ENCODE data around the gene ATPAF2.
"Not testable (repeated sequence)": the region's sequence is repeated elsewhere in the genome, so short reads cannot be mapped to it uniquely, and the experiment has no call there.

Gene ATPAF2

DNA sequence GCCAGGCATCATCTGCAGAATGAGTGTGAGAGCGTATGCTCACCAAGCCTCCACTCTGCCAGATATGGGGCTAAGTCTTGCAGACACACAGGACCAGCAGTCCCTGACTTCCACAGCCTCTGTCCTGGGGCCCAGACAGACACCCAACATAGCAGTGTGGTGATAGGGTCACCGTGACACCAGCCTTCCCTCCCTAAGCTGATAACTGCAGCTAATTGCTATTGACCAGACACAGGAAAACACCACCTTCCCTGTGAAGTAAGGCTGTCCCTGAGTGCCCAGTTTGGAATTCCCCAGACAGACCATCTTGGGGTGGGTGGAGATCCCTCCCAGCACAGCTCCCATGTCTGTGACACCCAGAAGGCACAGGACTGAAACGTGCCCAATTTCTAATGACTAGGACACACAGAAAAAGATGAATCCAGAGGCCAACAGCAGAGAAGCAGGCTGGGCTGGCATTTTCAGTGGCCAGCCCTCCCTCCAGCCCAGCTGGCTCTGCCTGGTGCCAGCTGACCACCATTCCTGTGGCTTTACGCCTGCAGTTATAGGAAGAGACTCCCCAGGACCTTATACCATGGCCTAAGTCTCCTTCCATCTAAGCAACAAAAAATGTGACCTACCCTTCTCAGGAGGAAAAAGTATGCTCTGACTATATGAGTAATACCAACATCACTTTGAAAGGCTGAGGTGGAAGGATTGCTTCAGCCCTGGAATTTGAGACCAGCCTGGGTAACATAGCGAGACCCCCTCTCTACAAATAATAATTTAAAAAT is 30.3 kb downstream of the ATPAF2 start:
- DNase-seq = no peak

DNA sequence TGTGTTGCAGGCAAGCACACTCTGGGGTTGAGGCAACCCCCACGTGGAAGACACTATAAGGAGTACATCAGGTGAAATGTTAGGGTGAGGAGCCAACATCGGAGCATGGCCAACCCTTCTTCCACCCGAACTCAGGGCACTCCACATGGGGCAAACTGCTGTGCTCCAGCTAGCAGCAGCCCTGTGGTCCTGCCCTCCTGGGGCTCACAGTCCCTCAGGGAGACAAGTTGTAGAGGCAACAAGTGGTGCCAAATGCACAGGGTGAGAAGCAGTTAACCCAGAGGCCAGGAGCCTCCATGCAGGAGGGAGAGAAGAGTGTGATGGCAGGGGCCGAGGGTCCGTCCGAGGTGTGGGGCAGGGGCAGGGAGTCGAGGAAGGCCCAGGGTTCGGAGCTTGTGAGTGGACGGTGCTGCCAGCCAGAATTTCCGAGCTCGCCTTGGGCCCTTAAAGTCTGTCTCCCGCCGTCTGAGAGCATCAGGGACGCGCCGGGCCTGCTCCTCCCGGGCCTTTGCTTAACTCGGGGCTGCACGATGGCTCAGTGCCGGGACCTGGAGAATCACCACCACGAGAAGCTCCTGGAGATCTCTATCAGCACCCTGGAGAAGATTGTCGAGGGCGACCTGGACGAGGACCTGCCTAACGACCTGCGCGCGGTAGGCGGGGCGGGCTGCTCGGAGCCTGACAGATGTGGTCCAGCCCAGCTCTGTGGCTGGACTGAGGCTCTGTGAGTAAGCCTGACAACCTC is 32.3 kb downstream of the ATPAF2 start:
- DNase-seq = no peak

DNA sequence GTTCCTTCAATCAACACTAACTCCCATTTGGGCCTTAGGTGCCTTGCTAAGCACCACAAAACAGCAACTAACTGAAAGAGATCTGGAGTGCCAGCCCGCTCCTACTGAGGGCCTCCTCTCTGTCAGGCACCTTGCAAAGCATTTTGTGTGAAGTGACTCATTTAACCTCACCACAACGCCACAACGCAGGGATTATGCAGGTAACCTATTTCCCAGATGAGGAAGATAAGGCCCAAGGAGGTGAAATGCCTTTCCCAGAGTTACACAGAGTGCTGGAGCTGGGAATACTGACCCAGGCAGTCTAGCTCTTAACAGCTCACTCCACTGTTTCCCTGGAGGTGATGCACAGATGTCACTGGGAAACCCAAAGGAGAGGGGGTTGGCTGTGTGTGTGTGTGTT is 33.5 kb downstream of the ATPAF2 start:
- DNase-seq = peak; percentile 26

DNA sequence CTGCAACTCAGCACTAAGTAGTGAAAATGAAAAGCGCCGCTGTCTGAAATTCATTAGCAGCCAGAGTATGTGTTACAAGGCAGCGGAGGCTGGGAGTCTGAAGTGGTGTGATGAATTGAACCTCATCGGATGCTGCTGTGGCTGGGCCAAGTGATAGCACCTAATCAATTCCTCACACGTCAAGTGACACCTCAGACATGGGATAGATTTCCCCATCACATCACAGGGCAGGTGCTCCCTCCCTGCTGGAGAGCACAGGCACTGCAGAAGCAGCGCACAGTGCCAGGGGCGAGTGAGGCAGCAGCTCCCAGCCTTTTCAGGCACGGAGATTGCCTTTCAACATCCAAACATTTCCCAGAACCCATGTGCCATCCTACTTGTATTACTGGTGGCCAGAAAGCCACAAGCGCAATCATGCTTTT is 34.1 kb downstream of the ATPAF2 start:
- DNase-seq = no peak

DNA sequence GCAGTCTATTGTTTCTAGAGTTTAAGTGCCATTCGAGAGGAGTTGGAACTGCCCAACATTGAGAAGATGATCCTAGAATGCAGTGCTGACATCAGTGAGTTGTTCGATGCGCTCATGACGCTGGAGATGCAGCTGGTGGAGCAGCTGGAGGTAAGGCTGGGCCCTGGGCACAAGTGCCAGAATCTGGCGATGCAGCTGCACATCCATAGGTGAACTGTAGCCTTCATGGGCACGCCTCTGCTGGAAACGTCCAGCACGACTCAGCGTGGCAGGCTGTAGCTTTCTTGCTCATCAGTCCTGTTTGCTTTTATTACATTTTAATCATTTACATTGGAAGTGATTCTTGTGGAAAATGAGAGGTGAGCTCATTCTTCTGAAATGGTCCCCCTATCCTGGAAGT is 34.6 kb downstream of the ATPAF2 start:
- DNase-seq = no peak

DNA sequence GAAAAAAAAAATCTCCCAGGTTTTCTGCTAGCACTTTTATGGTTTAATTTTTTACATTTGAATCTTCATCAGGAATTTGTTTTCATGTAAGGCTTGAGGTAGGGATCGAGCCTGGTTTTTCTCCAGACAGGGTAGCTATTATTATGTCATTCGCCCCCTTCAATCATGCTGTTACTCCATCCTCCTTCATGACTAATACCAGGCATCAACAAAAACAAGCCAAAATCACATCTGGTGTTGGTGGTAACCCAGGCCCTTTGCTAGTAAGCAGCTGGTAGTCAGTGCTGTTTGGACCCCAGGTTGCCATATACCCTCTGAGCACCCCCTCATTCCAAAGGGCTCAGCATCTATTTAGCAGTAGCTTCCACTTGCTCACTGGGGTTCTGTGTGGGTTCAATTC is 36.8 kb downstream of the ATPAF2 start:
- DNase-seq = no peak

DNA sequence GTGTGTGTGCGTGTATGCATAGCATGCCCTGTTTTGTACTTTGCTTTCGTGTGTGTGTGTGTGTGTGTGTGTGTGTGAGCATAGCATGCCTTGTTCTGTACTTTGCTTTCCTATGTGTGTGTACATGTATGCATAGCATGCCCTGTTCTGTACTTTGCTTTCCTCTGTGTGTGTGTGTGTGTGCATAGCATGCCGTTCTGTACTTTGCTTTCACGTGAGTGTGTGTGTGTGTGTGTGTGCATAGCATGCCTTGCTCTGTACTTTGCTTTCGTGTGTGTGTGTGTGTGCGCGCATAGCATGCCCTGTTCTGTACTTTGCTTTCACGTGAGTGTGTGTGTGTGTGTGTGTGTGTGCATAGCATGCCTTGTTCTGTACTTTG is 38.9 kb downstream of the ATPAF2 start:
- DNase-seq = no peak

DNA sequence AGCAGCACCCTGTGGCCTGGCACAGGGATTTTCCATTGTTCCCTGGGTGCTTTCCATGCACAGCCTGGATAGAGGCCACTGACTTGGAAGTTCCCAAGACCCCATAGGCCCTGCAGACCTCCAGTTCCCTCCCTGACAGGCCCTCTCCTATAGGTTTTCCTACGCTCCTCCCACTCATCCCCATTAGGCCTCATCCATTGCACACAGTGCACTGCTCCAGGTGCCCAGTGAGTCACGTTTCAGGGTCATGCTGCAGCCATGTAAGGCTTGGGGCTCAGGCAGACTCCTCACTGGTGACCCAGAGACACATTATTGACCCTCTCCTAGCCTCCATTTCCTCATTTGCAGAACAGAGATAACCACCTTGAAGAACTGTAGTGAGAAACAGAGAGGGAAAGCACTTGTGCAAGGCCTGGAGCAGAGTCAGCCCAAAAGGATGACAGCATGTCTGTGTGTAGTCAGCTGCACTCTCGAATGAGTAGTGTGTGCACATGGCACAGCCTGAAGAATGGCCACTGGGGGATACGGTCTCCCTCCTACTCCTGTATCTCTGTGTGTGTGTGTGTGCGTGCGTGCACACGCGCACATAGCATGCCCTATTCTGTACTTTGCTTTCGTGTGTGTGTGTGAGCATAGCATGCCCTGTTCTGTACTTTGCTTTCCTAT is 39.5 kb downstream of the ATPAF2 start:
- DNase-seq = no peak

DNA sequence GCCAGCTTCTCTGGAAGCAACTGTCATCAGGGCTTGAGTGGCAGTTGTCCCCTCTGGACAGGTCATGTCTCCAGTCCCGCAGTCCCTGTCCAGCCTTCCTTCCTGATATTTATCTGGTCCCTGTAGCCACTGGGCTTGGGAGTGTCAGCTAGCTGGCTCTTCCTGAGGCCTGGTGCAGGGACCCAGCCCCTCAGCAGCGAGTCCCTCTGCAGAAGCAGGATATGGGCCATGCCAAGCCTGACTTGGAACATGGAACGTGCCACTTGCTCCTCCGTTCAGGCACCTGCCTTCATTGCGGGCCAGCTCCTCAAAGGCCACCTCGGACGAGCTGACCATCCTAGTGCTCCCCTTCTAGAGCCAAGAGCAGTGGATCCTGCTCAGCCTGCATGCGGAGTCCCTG is 40.0 kb downstream of the ATPAF2 start:
- no peak for DNase-seq

DNA sequence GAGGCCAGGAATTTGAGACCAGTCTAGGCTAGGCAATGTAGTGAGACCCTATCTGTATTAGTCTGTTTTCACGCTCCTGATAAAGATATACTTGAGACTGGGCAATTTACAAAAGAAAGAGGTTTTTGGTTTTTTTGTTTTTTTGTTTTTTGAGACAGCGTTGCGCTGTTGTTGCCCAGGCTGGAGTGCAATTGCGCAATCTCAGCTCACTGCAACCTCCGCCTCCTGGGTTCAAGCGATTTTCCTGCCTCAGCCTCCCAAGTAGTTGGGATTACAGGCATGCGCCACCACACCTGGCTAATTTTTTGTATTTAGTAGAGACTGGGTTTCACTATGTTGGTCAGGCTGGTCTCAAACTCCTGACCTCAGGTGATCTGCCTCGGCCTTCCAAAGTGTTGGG is 43.1 kb downstream of the ATPAF2 start:
- DNase-seq = not testable (repeated sequence)

DNA sequence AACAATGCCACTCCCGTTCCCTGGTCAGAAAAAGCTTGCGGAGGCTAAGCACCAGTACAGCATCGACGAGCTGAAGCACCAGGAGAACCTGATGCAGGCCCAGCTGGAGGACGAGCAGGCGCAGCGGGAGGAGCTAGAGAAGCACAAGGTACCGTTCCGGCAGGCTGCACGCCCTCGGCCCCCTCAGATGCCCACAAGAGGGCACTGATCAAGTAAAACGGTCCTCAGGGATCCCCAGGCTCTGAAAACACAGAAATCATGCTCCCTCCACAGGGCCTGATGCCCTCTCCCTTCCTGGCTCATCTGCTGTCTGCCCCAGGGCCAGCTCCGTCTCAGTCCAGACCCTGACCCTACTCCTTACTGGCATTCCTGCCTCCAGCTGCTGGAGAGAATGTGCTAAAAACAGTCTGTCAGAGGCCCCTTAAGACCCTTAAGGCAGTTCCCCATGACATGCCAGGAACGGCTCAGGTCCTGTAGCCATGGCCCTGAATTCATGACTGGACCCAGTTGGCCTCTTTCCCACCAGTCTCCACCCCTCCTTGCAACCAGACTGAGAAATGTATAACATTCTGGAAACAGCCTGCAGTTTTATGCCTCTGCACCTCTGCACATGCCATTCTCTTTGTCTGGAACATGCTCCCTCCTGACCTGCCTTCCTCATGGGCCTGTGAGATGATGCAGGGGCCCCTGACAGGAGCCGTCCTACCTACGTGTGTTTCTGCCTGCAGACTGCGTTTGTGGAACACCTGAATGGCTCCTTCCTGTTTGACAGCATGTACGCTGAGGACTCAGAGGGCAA is 44.5 kb downstream of the ATPAF2 start:
- DNase-seq = peak; percentile 25

DNA sequence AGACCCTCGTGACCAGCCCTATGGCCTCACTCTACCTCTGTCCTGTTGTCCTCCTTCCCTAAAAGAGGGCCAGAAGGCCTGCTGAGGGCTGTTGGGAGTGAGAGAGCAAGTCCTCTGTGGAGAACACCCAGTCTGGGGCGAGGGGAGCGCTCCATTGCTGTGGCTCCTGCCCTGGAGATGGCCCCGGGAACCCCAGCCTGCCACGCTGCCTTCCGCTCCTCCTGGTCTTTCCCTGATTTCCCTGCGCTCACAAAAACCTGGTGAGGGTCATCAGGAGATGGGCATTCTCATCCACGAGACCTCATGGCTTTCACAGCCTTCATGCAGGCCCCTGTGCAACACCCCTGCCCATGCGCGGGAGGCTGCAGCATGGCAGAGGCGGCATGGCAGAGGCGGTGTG is 45.1 kb downstream of the ATPAF2 start:
- no peak for DNase-seq

DNA sequence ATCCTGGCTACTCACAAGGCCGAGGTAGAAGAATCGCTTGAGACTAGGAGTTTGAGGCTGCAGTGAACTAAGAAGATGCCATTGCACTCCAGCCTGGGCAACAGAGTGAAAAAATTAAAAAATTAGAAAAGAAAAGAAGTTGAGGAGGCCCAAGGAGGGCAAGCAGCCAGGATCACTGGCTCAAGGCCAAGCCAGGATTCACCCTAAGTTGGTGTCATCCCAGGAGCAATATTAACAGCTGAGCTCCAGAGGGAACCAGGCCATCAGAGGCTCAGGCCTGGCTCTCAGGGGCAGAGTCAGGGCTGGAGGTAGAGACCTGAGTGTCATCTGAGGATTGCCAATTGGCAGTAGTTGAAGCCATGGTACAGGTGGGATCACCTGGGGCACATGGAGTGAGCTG is 45.6 kb downstream of the ATPAF2 start:
- DNase-seq = no peak

DNA sequence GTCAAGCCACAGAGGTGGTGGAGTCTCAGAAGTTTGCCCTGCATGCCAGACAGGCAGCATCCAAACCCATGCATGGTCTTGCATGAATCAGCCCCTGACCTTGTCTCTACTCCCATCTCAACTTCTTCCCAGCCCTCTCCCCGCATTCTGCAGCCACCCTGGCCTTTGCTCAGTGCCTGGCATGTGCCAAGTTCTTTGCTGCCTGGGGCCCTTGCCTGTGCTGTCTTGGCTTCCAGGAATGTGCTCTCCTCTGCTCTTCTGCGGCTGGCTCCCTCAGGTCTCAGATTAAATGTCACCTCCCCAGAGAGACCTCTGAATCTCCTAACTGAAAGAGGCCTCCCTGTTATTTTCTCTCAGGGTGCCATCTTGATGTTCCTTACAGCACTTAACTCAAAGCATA is 48.7 kb downstream of the ATPAF2 start:
- no peak for DNase-seq

DNA sequence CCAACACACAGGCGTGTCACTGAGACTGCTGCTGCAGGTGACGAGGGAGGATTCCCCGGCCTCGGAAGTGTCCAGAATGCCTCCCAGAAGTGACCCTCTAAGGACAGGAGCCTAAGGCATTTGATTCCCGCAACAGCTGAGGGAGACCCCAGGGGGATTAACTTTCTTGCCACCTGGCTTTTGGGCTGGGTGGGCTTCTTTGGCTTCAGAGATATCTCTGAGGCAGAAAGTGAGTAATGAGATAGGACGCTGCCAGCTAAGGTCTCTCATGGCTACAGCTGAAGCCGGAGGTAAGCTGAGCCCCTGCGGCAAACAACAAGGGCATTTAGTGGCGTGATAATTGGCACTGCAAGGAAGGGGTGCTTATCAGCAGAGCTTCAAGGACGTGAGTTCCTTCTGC is 49.4 kb downstream of the ATPAF2 start:
- no peak for DNase-seq

DNA sequence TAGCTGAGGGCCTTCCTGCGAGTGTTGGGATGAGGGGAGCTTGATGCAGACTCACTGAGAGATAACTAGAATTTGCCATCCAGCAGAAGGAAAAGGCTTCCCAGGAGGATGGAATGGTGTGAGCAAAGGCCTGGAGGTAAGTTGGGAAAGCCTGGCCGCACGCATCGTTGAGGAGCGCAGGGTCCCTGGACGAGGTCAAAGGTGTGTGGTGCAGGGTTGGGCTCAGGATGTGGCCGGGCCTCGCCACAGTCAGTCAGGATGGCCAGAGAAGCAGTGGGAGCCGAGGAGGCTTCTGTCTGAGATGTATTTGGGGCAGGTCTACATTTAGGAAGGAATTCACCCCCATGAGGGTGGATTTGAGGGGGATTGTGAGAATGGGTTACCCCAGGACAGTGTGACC is 49.9 kb downstream of the ATPAF2 start:
- DNase-seq = no peak

DNA sequence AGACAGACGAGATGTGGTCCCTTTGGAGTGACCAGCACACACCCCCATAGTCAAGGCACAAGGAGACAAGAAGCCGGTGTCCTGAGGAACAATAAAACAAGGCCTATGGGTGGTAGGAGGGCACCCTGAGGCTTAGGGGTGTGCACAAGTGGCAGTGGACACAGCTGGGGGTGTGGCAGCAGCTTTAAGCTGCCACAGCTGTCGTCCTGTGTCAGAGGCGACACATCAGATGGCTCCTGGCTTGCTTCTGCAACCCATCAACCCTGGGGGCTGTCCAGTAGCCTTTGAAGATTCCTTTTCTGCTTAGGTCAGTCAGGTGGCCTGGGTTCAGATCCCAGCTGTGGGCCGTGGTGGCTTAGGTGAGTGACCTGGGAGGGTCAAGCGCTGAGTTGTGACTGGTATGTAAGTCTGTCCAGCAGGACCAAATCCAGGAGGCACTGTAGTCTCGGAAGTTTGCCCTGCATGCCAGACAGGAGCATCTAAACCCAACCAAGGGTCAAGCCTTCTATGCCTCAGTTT is 50.5 kb downstream of the ATPAF2 start:
- DNase-seq = no peak

DNA sequence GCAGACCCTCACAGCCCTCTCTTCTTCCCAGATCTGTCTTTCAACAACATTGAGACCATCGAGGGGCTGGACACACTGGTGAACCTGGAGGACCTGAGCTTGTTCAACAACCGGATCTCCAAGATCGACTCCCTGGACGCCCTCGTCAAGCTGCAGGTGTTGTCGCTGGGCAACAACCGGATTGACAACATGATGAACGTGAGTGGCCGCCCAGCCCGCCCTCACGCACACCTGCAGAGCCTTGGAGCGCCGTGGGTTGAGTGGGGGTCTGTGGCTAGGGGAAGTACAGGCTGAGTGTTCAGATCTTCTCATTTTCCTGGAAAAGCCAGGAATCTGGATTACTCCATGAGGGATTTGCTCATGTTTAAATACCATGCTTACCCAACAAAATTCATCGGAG is 51.1 kb downstream of the ATPAF2 start:
- no peak for DNase-seq

DNA sequence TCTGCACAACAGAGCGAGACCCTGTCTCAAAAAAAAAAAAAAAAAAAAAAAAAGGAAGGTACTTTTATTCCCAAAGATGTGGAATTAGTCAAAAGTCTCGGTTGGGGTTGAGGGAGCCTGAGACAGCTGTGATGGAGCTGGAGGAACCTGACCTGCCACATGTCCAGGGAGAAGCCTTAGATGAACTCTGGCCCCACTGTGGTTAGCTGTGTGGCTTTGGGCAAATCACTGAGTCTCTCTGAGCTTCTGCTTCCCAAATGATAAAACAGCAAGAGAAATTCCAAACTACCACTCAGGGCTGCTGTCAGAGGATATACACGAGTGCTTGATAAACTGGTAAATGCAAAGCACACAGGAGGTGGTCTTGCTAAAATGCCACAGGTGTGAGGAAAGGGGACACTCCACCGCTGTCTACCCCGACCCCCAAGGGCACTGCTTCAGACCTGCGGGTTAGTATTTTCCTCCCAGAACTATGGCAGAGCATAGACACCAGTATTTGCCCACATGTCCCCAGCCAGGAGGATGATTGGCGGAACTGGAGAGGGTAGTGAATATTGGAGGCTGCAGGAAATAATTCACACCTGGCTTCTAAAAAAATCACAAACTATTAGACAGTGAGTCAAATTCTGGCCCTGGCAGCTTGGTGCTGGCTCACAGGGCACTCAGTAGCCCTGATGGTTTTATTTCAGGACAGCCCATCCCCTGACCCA is 51.6 kb downstream of the ATPAF2 start:
- DNase-seq = no peak

DNA sequence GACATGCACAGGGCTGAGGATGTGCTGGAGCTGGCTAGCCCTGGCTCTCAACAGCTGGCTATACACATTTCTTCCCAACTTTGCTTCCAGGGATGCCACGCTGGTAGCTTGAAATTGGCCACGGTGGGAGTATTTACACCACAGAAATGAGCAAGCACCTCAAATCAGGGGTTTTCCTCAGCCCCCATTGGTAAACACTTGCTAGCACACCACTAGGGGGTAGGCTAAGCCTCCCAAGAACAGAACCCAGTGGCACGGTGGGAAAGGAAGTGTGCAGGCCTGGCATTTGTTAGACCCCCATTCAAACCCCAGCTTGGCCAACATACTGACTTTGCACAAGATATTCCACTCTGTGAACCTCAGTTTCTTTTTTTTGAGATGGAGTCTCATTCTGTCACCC is 53.4 kb downstream of the ATPAF2 start:
- peak; percentile 21 for DNase-seq

DNA sequence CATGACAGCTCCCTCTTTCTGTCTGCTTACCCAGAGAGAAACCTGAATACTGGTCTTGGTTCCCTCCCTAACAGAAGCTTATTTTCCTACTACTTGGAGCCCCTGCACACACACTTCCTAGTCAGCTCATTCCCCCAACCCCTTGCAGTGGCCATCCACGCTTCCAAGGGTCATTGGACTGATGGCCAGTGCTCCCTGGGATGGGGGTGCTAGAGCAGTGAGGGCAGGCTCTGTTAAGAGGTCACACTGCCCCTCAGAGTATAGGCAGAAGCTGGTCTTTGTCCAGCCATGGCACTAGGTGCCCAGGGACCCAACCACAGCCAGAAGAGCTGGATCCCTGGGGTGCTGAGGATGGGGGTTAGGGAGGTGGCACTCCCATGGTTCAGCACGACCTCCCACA is 53.8 kb downstream of the ATPAF2 start:
- no peak for DNase-seq

DNA sequence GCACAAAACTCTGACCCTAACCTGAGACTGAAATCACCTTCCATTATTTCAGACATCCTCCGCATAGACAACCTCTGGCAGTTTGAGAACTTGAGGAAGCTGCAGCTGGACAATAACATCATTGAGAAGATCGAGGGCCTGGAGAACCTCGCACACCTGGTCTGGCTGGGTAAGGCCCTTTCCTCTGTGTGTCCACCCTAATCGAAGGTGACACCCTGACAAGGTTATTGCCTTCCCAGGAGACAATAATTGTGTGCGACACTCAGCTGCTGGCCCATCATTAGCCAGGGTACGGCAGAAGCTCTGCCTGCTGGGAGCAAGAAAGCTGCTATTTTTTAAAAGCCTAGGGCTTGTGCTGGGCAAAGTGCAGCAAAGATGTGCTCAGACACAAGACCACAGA is 55.2 kb downstream of the ATPAF2 start:
- DNase-seq = no peak

All from activated CD4-positive, alpha-beta T cell treated with anti-CD3 and anti-CD28 coated beads, Interleukin-10, Interleukin-2, amounts not matched to agents 100 ng/mL and 50 ng/mL, durations not matched to agents 16 hours and 8 hours (primary cell).